HG03460 (cell line): Measurements from ENCODE around the gene ESCO1.
"Not testable (repeated sequence)": the region's sequence is repeated elsewhere in the genome, so short reads cannot be mapped to it uniquely, and the experiment has no call there.

Experiments used
- ATAC-seq: cut with Tn5 transposase; IDR thresholded peaks from one replicate; pipeline ENCODE4 v1.9.1; 2021; ENCODE audit not compliant: unreplicated experiment

ESCO1 gene

DNA sequence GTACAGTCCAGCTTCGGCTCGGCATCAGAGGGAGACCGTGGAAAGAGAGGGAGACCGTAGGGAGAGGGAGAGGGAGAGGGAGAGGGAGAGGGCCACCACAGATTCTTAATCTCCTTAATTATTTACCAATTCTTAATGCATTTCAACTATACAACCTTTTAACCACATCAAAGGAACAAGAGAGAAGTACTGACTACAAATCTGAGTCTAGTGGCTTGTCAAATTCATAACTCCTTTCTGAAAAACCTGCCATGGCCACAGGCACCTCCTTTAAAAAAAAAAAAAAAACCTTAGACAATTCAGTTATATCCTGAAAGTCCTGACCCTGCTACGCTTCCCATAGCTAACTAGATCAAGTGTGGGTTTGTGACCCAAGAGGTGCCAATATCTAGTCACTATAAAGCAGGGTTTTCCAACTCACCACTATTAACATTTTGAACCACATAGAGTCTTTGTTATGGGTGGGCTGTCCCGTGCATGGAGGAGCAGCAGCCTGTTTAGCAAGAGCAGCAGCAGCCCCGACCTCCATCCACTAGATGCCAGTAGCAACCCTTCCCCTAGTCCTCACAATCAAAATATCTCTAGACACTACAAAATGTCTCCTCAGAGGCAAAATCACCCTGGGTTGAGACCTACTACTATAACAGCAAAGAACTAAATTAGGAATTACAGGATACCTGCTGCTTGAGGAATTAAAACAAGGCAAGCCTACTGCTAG is 6.8 kb downstream of the ESCO1 start:
- no peak for ATAC-seq

DNA sequence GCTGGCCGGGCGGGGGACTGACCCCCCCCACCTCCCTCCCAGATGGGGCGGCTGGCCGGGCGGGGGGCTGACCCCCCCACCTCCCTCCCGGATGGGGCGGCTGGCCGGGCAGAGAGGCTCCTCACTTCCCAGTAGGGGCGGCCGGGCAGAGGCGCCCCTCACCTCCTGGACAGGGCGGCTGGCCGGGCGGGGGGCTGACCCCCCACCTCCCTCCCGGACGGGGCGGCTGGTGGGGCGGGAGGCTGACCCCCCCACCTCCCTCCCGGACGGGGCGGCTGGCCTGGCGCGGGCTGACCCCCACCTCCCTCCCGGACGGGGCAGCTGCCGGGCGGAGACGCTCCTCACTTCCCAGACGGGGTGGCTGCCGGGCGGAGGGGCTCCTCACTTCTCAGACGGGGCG is 8.1 kb downstream of the ESCO1 start:
- ATAC-seq, result not testable (repeated sequence)

DNA sequence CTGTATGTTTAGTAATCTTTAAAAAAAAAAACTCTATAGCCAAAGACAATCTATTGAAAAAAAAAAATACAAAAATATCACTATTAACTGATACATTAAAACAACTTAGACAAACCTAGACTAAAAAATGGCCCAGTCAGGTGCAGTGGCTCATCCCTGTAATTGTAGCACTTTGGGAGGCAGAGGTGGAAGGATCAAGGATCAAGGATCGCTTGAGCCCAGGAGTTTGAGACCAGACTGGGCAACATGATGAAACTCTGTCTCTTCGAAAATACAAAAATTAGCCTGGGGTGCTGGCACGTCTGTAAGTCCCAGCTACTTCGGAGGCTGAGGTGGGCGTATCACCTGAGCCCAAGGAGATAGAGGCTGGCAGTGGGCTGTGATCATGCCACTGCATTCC is 16.1 kb downstream of the ESCO1 start:
- no peak for ATAC-seq

DNA sequence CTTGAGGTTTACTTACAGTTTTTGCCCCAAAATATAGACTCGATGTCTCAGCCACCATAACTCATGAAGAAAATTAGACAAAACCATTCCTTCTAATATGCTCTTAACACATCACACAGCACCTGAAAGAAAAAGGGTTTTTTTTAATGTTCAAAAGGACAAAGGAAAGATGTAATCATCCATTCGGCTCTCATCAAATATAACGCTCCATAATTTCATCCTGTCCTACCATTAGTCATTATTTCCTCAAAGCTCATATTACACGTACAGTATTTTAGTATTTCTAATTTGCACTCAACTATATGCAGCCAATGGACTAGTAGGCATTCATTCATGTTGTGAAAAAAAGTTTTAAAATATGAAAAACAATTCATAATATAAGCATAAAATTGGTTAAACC is 24.8 kb downstream of the ESCO1 start:
- no peak for ATAC-seq

DNA sequence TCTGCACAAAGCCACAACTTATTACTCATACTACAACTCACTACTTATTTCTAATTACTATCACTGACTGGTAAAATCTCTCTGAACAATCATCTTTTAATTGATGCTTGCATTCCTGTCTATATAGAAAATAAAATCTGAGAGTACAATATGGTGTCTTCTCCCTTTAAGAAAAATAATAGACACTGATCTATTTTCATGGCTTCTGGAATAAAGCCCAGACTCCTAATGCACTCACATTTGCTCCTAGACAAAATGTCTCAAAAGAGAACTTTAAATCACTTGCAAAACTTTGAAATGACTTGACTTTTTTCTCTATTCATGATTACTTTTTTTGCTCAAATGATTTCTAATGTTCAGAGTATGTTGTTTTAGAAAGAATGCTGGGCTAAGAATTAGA is 28.7 kb downstream of the ESCO1 start:
- no peak for ATAC-seq

DNA sequence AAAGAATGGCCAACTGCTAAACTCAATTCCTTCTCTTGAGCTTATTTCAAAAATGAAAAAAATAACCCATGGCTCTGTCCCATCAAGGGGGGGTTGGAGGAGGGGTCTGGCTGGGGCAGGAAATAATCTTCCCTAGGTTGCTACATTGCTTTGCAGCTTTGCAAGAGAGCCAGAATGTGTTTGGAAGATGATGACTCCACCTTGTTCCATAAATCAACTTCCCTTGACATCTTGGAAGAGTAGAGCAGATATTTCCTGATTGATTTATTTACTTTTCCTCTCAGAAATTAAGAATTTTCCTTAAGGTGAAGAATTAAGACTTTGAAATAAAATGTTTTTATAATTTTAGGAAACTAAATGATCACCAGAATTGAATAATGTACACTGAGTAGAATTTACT is 41.3 kb downstream of the ESCO1 start:
- ATAC-seq, result no peak

DNA sequence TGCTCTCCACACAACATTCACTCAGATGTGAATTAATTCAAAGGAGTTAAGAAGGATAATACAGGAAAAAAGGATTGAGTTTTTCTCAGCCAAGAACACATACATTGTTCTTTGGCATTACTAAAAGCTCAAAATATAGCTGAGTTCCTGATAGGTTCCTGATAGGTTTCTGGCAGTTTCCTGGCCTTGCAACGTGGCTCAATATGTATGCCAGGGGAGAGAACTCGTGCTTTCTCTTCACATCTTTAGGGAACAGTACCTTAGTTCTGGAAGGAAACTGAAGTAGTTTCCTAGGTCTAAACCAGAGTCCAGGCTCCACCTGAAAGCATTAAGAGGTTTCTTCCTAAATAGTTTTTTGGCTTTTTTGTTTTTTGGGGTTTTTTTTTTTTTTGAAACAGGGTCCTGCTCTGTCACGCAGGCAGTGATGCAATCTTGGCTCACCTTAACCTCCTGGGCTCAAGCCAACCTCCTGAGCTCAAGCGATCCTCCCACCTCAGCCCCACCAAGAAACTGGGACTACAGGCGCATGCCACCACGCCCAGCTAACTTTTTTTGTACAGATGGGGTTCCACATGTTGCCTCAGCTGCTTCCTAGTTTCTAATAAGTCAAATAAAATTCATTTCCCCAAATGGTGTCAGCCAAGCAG is 42.8 kb downstream of the ESCO1 start:
- ATAC-seq, result no peak

DNA sequence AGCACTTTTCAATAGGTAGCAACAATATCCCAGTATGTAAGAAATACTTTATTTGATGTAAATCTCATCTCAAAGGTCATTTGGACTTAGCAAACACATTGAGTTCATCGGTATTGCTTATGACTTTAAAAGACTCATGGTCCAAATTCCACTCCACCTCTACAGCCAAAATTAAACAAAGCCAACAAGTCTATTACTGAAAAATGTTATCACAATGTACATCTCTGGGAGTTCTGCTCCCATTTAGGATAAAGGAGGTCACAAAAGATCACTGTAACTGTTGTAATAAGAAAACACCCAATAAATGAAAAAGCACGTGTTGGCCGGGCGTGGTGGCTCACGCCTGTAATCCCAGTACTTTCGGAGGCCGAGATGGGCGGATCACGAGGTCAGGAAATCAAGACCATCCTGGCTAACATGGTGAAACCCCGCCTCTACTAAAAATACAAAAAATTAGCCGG is 50.0 kb downstream of the ESCO1 start:
- no peak for ATAC-seq

DNA sequence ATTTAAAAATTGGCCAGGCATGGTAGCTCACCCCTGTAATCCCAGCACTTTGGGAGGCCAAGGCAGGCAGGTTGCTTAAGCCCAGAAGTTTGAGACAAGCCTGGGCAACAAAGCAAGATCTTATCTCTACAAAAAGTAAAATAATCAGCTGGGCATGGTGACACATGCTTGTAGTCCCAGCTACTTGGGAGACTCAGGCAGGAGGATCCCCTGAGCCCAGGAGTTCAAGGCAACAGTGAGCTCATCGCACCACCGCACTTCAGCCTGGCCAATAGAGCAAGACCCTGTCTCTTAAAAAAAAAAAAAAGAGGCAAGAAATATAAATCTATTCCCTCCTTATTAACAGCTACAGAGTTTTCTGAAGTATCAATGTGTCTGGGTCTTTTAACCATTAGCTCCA is 51.9 kb downstream of the ESCO1 start:
- ATAC-seq, result no peak

DNA sequence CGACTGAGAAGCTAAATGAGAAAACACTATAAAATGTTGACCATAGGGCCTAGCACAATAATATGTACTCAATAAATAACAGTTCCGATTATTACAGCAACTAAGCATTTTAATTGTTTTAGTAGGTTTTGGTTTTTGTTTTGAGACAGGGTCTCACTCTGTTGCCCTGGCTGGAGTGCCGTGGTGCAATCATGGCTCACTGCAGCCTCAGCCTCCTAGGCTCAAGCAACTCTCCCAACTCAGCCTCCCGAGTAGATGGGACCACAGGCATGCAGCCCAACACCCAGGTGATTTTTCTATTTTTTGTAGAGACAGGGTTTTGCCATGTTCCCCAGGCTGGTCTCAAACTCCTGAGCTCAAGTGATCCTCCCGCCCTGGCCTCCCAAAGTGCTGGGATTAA is 54.1 kb downstream of the ESCO1 start:
- ATAC-seq, result no peak

DNA sequence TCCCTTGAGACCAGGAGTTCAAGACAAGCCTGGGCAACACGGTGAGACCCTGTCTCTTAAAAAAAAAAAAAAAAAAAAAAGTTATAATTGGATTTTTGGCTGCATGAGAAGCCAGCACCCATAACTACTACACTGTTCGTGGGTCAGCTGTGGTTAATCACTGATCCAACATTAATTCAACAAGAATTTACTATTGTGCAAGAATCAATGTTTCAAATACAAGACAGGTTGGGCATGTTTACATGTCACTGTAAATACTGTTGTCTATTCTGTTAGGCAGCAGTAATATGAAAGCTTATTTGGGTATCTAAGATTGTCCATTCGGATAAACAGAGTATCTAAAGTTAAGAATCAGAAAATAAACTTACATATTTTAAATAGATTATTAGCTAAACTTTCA is 62.3 kb downstream of the ESCO1 start:
- no peak for ATAC-seq

DNA sequence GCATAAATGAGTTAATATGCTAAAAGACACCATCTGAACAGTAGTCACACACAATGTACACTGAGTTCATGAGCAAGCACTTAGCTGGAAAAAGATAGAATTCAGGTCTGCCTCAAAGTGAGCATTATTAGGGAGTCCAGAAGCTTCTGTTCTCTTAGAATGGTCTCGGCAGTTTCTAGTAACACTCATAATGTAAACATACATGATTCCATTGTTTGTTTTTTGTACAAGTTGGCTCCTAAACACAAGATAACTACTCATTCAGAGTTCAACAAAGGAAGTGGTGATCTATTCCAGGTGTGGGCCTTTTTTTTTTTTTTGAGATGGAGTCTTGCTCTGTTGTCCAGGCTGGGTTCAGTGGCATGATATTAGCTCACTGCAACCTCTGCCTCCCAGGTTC is 66.2 kb downstream of the ESCO1 start:
- no peak for ATAC-seq

DNA sequence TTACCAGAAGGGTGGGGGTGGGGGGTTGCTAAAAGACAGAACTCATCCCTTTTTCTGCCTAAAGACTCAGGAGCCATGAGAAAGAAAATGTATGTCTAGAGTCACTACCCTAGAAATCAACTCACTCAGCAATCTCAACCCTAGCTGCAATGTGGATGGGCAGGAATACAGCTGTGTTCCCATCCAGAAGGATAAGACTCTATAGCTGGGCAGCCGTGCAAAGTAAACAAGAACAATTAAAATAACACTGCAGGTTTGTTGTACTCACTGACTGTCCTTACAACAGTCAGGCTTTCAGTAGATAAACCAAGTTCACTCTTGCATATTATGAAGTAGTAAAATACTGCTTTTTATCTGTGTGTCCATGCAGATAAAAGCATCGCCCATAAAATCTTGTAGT is 74.0 kb downstream of the ESCO1 start:
- no peak for ATAC-seq

DNA sequence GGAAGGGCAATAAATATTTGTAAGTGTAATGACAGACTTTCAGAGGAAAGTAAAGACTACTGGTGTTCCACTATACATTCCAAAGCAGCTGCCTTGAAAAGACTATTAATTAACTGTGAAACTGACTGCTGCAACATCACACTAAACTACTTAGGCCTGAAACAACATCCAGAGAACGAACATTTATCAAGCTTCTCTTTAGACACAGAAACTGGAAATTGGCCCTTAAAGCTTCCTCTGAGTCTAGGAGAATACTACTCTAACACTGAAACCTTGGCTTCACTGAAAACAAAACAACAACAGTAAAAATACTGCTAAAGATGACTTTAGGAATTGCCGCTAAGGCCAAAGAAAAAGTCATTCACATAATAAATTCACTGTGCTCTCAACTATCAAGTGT is 74.6 kb downstream of the ESCO1 start:
- no peak for ATAC-seq

DNA sequence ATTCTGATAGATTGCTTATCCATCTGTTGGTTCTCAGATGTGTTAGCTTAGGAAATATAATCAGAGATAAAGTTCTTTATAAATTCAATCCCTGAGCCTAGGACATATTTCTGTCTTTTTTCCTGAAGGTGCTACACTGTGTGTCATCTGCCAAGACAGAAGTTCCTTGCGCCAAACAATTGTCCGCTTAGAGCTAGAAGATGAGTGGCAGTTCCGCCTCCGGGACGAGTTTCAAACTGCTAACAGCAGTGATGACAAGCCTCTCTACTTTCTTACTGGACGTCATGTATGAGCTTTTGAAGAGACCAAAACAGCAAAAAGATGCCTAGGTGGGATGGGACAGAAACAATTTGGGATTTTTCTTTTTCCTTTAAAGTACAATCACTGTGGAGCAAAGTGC is 78.0 kb downstream of the ESCO1 start:
- ATAC-seq, result no peak

DNA sequence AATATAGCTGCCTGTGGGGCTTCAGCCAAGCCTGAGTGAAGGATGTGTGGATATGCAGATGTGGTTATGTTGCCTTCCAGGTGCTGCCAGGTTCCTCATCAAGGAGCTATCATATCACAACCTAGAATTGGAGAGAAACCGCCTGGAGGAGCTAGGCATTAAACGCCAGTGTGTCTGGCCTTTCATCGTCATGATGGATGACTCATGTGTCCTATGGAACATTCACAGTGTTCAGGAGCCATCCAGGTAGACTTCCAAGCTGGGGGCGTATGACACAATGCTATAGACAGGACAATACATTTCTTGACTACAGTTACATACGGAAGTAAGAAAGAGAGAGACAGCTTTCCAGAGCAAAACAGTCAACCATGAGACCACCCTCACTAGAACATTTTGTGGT is 86.8 kb downstream of the ESCO1 start:
- ATAC-seq, result no peak

DNA sequence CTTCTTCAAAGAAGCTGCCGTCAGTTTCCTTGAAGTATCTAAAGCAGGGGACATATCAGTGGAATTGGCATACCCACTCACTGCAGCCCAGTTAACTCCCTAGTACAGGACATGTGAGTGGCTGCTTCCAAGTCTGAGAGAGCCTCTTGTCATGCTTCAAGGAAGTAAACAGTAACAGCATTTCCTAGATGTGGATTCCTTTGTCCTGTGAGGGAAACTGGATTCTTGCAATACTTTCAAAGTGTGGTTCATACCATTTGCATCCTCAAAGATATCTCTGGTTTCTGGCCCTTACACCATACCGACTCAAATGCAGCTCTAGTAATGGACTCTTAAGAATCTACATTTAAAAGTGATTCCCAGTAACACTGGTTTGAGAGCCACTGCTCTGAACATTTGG is 87.2 kb downstream of the ESCO1 start:
- ATAC-seq, result no peak

DNA sequence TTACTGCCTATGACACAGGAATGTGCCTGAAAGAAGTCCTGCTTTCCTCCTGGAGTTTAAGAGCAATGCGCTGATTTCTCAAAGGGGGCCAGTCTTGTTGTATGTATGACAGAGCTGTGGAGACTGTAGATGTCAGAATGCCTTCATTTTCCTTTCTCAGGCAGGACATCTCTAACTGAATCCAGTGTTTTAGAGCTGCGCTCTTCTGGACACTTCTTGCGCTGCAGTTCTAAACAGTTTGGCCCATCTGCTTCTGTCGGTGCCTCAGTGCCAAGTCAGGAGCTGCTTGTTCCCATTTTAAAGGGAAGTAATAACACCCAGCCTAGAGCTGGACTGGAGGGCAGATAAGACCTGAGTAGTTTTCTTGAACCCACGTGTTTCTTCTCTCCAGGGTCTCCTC is 91.4 kb downstream of the ESCO1 start:
- ATAC-seq, result no peak

DNA sequence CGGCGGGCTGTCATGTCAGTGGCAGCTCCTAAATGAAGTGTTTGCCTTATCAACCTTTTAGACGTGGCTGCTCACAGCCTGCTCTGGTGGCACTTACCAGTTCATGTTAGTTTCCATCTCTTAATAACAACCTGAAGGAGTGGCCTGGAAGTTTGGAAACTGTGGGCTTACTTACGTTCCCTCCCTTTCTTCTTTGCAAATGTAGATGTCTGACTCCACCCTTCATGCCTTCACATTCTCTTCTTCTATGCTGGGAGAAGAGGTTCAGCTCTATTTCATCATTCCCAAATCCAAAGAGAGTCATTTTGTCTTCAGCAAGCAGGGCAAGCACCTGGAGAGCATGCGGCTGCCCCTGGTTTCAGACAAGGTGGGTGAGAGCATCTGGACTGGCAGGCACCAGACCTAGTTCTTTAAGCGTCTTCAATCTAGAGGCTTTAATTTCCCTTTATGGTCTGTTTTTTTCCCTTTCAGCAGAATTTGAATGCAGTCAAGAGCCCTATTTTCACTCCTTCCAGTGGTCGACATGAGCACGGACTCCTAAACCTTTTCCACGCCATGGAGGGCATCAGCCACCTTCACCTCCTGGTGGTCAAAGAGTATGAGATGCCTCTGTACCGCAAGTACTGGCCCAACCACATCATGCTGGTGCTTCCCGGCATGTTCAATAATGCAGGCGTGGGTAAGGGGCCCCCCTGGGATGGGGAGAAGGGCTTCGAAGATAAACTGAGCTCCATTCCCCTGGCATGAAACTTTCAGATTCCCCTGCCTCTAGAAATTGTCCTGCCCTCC is 92.4 kb downstream of the ESCO1 start:
- no peak for ATAC-seq

DNA sequence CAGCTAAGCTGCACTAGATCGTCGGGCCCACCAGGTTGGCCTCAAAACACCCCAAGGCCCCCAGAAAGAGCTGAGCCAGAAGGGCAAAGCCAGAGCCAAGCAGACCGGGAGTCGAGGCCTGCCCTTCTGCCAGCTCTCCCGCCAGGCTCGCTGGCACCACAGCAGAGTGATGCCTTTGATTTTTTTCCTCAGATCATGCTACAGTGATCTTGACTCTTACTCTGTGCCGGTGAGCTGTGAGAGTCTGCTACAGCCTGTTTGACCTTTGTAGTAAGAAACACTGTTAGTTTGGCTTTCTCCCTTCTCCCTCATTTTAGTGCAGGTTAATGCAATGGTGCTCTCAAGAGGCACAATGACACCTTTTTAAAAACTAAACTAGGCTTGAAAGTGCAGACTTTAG is 97.8 kb downstream of the ESCO1 start:
- no peak for ATAC-seq

DNA sequence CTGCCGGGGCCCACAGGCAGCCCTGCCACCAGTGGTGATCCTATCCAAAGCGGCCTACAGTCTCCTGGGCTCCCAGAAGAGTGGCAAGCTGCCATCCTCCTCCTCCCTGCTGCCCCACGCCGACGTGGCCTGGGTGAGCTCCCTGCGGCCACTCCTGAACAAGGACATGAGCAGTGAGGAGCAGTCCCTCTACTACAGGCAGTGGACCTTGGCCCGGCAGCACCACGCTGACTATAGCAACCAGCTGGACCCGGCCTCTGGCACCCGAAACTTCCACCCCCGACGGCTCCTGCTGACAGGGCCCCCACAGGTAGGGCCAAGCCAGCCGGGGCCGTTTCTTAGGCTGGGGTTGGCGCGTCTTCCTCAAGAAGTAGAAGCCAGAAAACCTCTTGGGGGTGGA is 100.5 kb downstream of the ESCO1 start:
- ATAC-seq, result no peak

DNA sequence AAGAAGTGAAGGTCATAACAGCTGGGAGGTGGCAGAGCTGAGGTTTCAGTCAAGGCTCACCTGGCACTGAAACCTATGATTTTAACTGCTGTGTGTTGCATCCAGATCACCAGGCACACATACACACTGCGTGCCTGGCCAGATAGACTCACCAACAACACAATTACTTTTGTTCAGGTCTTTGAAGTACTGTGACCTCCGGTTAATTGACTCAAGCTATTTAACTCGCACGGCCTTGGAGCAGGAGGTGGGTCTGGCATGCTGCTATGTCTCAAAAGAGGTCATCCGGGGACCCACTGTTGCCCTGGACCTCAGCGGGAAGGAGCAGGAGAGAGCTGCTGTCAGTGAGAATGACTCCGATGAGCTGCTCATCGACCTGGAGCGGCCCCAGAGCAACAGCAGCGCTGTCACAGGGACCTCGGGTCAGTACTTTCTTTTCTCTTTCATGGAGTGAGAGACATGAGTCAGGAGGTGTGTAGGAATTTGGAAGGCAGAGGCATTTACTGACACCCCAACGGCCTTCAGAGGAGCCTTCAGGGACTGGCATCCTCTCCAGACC is 104.1 kb downstream of the ESCO1 start:
- no peak for ATAC-seq
